HG03196 (cell line): ENCODE results near the gene IQCC.

ENCODE experiments used
- ATAC-seq: cut with Tn5 transposase; IDR thresholded peaks from one replicate; pipeline ENCODE4 v1.9.1; 2021; ENCODE audit not compliant: unreplicated experiment

Gene IQCC

DNA sequence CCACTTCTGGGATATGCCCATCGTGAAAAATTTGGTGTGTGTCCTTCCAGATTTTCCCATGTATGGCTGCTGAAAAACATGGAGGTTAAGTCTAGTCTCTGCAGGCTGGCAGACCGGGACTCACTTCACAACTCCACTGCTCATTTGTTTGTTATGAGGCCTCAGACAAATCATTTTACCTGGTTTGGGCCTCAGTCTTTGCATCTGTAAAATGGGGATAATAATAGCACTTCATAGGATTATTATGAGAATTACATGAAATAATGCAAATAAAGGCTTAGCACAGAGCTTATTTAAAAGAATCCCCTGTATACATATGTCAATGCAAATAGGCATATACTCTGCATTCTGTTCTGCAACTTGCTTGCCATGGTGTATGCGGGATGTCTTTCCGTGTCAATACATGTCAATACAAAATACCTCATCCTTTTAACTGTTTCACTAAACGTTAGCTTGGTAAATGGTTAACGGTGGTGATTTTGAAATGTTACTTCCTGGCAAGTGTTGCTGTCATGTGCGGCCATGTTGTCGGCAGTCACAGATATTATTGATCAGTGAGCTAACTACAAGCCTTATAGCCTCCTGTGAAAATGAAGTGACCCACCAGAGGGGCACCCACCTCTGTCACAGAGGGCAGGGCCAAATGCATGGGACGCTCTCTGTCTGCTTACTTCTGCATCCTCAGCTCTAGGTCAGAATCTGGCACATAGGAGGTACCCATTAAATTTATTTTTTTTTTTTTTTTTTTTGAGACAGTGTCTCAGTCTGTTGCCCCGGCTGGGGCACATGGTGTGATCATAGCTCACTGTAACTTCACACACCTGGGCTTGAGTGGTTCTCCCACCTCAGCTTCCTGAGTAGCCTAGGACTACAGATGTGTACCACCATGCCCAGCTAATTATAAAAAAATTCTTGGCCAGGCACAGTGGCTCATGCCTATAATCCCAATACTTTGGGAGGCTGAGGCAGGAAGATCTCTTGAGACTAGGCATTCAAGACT lies 49.9 kb downstream of the IQCC start:
- no peak for ATAC-seq

GRCh38 chr1:32256473-32257226 lies 51.2 kb downstream of the IQCC start:
- no peak for ATAC-seq

GRCh38 chr1:32257227-32257508 lies 51.7 kb downstream of the IQCC start:
- ATAC-seq = no peak
